ENCODE measurements around the gene IPMK. TPM values are rescaled to one million over a fixed set of nuclear protein-coding genes. Genes with fewer than 3 reads are reported as not detected.

The IPMK gene
- total and polyA plus RNA-seq, 2 of the 8 experiments (the other 6 are each of a cell fraction or from before 2014, with no cell fraction given): 1.3 to 7.8 TPM

GRCh38 chr10:58316874-58317273 lies 49.2 kb upstream of the IPMK start:
- no peak overlapping the region for H2BK120ac ChIP-seq (replicated peaks; ENCODE audit: low read depth, low read length)
- H3K4me3 ChIP-seq (ENCODE audit: extremely low read depth in 1 of 4, insufficient read depth in 2 of 4, low read depth in 3 of 4, low read length in 4 of 4): no peak overlapping the region
- H4K5ac ChIP-seq (ENCODE audit: insufficient read length, low read depth, low read length): no peak overlapping the region
- ChIA-PET POLR2A (ENCODE audit: partially characterized antibody) (no interaction called here), CTCF (ENCODE audit: partially characterized antibody) (interaction anchor here (1.5 kb wide), 1 partner anchor 15 kb away, joined by 4 read pairs; no protein-coding TSS in a partner anchor)
- H3K9ac ChIP-seq (replicated peaks in 1 of 4; ENCODE audit: extremely low read depth in 1 of 4, low read depth in 3 of 4, low read length in 3 of 4): no peak overlapping the region
- H2AFZ ChIP-seq (ENCODE audit: low read length): no peak overlapping the region
- no peak overlapping the region for H3K56ac ChIP-seq (replicated peaks; ENCODE audit: insufficient read length, low read depth, low read length)
- H4K20me1 ChIP-seq (replicated peaks in 1 of 2; ENCODE audit: control insufficient read depth in 1 of 2, insufficient read depth in 2 of 2, low read length in 2 of 2): no peaks in the 10 kb centered on the region
- no peak overlapping the region for H2BK5ac ChIP-seq (ENCODE audit: low read depth, low read length)
- no peak overlapping the region for H3K14ac ChIP-seq (ENCODE audit: insufficient read length)
- FAIRE-seq (no peak), DNase-seq (ENCODE audit: low read depth in 1 of 2, low spot score in 2 of 2) (no peak)
- H3K4ac ChIP-seq (replicated peaks; ENCODE audit: insufficient read length, low read depth, low read length): no peak overlapping the region
- H3K79me2 ChIP-seq (ENCODE audit: control insufficient read depth in 1 of 2, insufficient read depth in 2 of 2, low read length in 2 of 2): no peaks in the 10 kb centered on the region
- H3K79me1 ChIP-seq (ENCODE audit: low read depth, low read length): no peaks in the 10 kb centered on the region
- H3K23me2 ChIP-seq (ENCODE audit: low read depth, low read length): no peaks in the 10 kb centered on the region
- no peak for TF ChIP-seq YY1 (IDR thresholded peaks at IDR 0.05; ENCODE audit: low read depth, low read length)
- no peak for TF ChIP-seq CREB1 (IDR thresholded peaks at IDR 0.05)
- TF ChIP-seq RNF2 (IDR thresholded peaks at IDR 0.05; ENCODE audit: borderline replicate concordance, low read depth, low read length, missing control alignments, poor library complexity, severe bottlenecking): no peak
- TF ChIP-seq SP1 (IDR thresholded peaks at IDR 0.05; ENCODE audit: low read depth, low read length): no peak
- no peak overlapping the region for H2AK5ac ChIP-seq (ENCODE audit: low read depth, low read length)
- no peak overlapping the region for H3K23ac ChIP-seq (ENCODE audit: insufficient read length)
- H3K27ac ChIP-seq (ENCODE audit: low read depth, low read length): no peak overlapping the region
- H4K8ac ChIP-seq (ENCODE audit: extremely low read depth, insufficient read depth, low read length): no peak overlapping the region
- H3K9me3 ChIP-seq (ENCODE audit: insufficient read depth in 2 of 2, low read depth in 1 of 2, low read length in 1 of 2): no peaks in the 10 kb centered on the region
- H3K4me1 ChIP-seq (replicated peaks in 1 of 4; ENCODE audit: control insufficient read depth in 3 of 4, insufficient read depth in 4 of 4, low read length in 3 of 4): no peaks in the 10 kb centered on the region
- H2BK12ac ChIP-seq (ENCODE audit: low read depth, low read length): no peak overlapping the region
- H3K27me3 ChIP-seq (replicated peaks in 1 of 4; ENCODE audit: control insufficient read depth in 3 of 4, extremely low read depth in 1 of 4, insufficient read depth in 3 of 4, low read length in 3 of 4): no peaks in the 10 kb centered on the region
- no peak overlapping the region for H4K91ac ChIP-seq (replicated peaks; ENCODE audit: insufficient read length, low read length)
- no peak overlapping the region for H2BK20ac ChIP-seq (ENCODE audit: low read length)
- no peak overlapping the region for H3K18ac ChIP-seq (ENCODE audit: extremely low read depth, low read length)
- H2BK15ac ChIP-seq (ENCODE audit: low read length): no peak overlapping the region
- no peak overlapping the region for H3K4me2 ChIP-seq (ENCODE audit: insufficient read depth in 1 of 2, low read depth in 2 of 2, low read length in 2 of 2)
- H3K36me3 ChIP-seq (ENCODE audit: control insufficient read depth in 2 of 4, insufficient read depth in 4 of 4, low read length in 3 of 4): no peaks in the 10 kb centered on the region

Measured in H1 (cell line).